ENCODE results near the gene EFCAB7.

The EFCAB7 gene

DNA sequence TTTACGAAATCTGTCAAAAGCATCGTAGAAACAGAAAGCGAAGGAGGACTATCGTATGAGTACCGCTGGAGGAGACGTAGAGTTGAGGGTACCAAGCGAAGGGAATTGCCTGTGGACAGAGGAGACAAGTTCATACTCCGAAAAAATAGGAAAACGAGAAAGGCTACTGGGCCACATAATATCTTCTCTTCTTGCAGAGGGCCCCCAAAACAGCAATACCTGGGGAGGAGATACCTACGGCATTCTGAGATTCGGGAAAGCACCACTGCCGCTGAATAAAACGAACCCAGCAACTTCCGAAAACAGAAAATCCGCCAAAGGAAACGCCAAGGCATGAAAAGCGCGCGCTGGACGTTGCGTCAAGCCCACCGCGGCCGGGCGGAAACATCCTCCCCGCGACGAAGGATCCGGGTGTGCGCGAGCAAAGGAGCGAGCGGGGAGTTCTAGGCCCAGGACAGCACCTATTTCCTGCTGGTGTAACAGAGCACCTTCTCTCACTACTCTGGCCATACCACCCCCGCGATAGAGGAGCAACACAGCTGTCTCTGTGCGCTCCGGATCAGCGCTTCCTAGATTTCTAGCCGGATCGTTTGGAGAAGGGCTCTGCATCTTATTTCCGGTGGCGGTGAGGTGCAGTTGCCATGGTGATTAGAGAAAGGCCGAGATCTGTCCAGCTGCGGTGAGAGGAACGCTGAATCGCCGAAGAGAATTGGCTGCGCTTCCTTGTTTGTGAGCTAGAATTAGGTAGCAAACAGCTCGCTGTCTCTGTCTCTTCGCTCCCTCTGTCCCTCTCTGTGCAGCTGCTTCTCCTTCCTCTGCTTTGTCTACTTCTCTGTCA is at the start of gene EFCAB7, which contains the start of gene ITGB3BP:
Gene EFCAB7 (plus strand): TSS at position 635 of the 838 bp plus-strand sequence. CDS start 2,048 bp downstream, outside the sequence.
Gene ITGB3BP (minus strand): TSS at position 335 of the 838 bp plus-strand sequence. CDS start 92 bp downstream, at position 243.
- DNase-seq, result peak; percentile 96

DNA sequence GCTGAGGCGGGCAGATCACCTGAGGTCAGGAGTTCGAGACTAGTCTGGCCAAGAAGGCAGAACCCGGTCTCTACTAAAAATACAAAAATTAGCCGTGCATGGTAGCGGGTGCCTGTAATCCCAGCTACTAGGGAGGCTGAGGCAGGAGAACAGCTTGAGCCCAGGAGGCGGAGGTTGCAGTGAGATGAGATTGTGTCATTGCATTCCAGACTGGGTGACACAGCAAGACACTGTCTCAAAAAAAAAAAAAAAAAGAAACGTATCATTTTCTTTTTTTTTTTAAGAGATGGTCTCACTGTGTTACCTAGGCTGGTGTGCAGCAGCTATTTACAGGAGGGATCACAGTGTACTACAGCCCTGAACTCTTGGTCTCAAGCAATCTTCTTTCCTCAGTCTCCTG is 47.6 kb upstream of the EFCAB7 start:
- DNase-seq, result no peak

- no peak for DNase-seq
Observed at GRCh38 chr1:63480057-63480456, 43.3 kb upstream of the EFCAB7 start.

DNA sequence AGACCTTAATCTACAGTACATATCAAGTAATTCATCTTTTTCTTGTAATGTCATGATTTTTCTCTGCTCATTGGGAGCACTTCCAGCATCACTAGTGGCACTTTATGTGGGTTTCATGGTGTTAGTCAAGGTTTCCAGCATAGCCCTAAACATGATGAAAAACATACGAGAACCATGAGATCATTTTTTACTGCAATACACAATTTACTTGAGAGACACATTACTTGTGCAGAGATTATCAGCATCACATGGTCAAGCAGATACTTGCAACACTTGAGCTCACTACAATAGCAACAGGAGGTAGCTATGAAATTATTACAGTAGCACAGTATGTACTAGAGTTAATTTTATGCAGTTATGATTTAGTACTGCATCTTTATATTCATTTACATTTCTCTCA is 36.7 kb upstream of the EFCAB7 start:
- no peak for DNase-seq

DNA sequence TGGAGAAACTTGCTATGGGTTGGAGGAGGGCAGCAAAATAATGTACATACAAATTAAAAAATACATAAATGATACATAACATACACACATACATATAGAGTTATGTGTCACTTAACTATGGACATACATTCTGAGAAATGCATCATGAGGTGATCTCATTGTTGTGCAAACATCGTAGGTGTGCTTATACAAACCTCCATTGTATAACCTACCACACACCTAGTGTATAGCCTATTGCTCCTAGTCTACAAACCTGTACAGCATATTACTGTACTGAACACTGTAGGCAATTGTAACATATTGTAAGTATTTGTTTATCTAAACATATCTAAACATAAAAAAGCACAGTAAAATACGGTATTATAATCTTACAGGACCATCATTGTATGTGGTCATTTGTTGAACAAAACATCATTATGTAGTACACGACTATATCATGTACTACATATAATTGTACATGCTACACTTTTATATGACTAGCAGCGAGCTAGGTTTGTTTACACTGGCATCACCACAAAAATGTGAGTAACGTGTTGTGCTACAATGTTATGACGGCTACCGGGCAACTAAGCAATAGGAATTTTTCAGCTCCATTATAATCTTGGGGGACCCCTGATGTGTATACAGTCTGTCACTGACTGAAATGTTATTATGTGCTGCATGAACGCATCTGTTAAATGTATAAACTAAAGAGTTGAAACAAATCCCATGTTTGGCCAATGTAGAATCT is 35.8 kb upstream of the EFCAB7 start:
- no peak for DNase-seq

DNA sequence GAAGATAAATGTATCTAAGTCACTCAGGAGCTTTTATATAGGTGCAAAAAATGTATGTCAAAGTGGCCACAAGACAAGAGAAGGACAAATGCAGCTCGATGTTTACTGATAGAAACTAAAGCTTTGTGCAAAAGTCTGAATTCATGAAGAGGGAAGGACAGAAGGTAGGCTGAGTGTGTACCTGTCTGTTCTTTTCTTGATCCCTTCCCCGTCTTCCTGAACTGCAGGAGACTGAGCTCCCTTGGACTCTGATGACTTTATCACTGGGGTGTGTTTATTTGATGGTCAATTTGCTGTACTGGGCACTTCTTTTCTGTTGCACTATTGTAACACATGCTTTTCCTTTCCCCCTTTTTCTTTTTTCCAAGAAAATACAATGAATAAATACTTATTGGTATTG is 25.7 kb upstream of the EFCAB7 start:
- DNase-seq, result no peak

DNA sequence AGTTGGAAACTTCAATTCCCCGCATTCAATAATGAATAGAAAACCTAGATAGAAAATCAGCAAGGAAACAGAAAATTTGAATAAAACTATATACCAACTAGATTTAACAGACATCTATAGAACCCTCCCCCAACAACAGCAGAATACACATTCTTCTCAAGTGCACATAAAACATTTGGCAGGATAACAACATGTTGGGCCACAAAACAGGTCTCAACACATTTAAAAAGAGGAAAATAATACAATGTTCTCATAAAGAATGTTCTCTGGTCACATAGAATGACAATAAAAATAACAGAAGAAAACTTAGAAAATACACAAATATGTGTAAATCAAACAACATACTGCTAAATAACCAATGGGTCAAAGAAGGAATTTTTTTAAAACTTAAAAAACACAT is 25.2 kb upstream of the EFCAB7 start:
- DNase-seq, result no peak

DNA sequence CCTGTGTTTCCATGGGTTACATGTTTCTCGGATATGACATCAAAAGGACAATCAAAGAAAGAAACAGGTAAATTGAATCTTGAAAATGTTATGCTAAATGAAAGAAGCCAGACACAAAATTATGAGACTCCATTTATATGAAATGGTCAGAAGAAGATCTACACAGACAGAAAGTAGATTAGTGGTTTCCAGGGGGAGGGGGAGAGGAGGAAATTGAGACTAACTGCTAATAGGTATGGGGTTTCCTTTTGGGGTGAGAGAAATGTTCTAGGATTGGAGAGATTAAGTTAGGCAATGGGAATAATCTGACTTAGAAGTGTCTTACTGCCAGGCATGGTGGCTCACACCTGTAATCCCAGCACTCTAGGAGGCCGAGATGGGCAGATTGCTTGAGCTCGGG is 22.1 kb upstream of the EFCAB7 start:
- no peak for DNase-seq

GRCh38 chr1:63506782-63507181 is 16.5 kb upstream of the EFCAB7 start:
- no peak for DNase-seq

GRCh38 chr1:63509718-63510117 is 13.6 kb upstream of the EFCAB7 start:
- DNase-seq, result no peak

DNA sequence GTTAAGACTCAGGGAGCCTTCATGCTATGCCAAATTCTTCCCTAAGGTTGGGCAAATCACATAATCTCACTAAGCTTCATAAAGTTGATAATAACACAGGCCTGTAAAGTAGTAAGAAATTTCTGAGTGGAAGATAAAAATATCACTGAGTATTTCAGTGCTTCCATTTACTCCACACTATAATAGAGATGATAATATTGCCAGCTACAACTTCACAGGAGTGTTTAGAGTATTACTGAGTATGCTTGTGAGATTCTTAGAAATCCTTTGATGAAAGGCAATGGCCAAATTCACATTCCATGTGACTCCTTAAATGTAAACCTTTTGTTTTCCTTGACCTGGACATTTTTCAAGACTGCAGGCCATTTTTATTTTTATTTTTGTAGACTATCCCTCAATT is 10.7 kb upstream of the EFCAB7 start:
- no peak for DNase-seq

DNA sequence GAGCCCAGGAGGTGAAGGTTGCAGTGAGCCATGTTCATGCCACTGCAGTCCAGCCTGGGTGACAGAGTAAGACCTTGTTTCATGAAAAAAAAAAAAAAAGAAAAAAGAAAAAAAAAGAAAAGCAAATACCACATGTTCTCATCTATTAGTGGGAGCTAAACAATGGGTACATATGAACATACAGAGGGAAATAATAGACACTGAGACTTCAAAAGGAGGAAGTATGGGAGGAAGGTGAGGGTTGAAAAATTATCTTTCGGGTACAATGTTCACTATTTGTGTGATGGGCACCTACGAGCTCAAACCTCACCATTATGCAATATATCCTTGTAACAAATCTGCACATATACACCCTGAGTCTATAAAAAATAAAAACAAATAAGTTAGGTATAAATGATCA is 6.7 kb upstream of the EFCAB7 start:
- DNase-seq, result no peak

DNA sequence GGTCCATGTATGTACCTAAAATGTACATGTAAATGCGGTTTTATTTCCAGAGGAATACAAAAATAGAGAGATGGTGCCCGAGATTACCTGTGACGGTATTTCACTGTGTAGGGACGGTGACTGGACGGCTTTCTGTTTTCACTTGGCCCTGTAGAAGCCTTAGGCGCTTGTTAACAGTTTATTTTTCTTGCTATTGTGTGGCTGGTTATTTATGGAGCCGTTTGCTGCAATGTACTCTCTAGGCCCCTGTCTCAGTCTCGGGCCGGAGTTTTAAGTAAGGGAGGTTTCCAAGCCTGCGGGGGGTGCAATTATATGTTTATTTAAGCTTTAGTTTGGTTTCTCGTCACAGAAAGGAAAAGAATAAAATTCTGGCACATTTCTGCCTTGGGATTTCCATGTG is 413 bp downstream of the EFCAB7 start:
- peak; percentile 42 for DNase-seq

- no peak for DNase-seq
Observed at GRCh38 chr1:63524201-63524600, 876 bp downstream of the EFCAB7 start.

- DNase-seq, result no peak
Observed at GRCh38 chr1:63532727-63533126, 9.4 kb downstream of the EFCAB7 start.

GRCh38 chr1:63533931-63534330 is 10.6 kb downstream of the EFCAB7 start:
- no peak for DNase-seq

- DNase-seq, result no peak
Observed at GRCh38 chr1:63534406-63534805, 11.1 kb downstream of the EFCAB7 start.

DNA sequence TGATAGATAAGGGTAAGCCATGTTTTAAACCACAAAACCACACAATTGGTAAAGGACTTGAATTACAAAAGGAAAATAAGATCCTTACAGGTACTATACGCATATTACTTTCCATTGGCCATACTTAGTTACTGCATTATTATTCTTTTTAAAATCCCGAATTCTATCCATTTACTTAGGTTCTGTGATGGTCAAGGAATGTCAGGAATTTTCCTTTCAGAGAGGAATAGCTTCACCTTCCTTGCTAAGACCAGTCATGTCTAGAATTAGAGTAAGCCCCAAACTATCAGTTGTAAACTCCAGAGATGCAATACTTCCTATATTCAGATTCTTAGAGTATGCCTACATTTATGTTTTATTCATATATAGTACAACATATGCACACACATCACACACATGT is 13.7 kb downstream of the EFCAB7 start:
- DNase-seq, result no peak

GRCh38 chr1:63537940-63538339 is 14.6 kb downstream of the EFCAB7 start:
- no peak for DNase-seq

GRCh38 chr1:63545780-63546179 is 22.5 kb downstream of the EFCAB7 start:
- no peak for DNase-seq

GRCh38 chr1:63547621-63548294 is 24.4 kb downstream of the EFCAB7 start:
- DNase-seq, result no peak

DNA sequence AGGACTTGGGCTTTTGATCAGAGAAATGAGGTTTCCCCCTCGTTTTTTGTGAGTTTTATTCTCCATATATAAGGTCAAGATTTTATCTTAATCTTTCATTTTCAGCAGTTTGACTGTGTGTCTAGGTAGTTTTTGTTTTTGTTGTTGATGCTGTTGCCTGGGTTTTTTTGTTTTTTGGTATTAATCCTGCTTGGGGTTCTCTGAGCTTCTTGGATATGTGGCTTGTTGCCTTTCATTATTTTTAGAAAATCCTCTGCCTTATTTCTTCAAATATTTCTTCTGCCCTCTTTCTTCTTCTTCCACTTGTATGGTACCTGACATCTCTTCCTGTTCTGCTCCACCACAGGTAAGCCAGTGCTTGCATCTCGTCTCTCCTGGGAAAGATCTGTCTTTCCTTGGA is 25.0 kb downstream of the EFCAB7 start:
- DNase-seq, result no peak

DNA sequence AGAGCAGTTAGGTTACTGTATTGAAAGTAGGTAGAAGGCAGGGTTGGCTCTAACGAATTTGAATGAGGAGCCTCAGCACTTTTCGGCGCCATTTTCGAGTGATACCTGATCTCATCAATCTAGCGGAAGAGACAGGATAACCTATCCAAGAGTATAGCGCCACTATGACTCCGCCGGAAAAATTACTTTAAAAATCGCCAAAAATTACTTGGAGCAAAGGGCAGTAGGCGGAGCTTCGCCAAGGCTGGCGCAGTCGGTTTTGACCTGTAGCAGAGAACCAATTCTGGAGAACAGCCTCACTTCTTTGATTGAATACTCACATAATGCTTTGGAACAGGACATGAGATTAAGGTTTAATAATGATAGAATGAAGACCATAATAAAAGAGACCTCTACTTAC is 25.6 kb downstream of the EFCAB7 start:
- no peak for DNase-seq

DNA sequence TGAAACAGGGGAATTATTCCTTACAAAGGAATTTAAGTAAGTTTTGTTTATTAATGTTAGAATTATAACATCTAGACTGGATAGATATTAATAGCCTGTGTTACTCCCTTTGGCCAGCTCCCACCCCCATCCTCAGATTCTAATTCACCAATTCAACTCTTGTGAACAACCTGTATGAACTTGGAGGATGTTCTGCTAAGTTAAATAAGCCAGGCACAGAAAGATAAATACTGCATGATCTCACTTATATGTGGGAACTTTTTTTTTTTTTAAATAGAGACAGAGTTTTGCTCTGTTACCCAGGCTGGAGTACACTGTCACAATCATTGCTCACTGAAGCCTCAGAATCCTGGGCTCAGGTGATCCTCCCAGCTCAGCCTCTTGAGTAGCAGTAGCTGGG is 32.2 kb downstream of the EFCAB7 start:
- no peak for DNase-seq

All from NCI-H1105 (cell line).